ENCODE measurements around the gene PRC1. TPM values are rescaled to one million over a fixed set of nuclear protein-coding genes. Genes with fewer than 3 reads are reported as not detected.

Gene PRC1
- total RNA-seq, 2 donors from 2014 or later = 13.5 to 37.0 TPM

DNA sequence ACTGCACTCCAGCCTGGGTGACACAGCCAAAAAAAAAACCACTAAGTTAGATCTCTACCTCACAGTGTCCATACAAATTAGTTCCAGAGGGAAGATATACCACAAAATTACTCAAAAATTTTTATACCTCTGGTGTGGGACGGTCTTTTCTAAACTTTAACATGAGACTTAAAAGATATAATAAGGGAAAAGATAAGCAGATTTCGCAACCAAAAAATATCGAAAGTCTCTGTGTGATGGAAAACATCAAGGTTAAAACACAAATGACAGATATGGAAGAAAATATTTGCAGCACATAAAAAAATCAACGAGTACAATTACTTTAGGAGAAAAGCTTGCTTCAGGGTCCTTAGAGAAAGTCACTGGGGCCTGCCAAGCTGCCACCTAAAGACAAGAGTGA, 72.4 kb downstream of the PRC1 start:
- Histone ChIP-seq H3K36me3 (peaks cover 10 to 12% of the 10 kb centered on the region in 2 donors), H3K9me3 (no peaks in the 10 kb centered on the region), H3K4me3 (no peak overlapping the region), H3K4me1 (replicated peaks) (no peaks in the 10 kb centered on the region), H3K27me3 (replicated peaks; ENCODE audit: insufficient read depth) (no peaks in the 10 kb centered on the region), H3K27ac (no peak overlapping the region)
- intact Hi-C loops (cut with DNase I) = no loop called here
- 87% methylated on average over 4 of the region's 4 CpGs for WGBS
- TF ChIP-seq, protein P1, sequence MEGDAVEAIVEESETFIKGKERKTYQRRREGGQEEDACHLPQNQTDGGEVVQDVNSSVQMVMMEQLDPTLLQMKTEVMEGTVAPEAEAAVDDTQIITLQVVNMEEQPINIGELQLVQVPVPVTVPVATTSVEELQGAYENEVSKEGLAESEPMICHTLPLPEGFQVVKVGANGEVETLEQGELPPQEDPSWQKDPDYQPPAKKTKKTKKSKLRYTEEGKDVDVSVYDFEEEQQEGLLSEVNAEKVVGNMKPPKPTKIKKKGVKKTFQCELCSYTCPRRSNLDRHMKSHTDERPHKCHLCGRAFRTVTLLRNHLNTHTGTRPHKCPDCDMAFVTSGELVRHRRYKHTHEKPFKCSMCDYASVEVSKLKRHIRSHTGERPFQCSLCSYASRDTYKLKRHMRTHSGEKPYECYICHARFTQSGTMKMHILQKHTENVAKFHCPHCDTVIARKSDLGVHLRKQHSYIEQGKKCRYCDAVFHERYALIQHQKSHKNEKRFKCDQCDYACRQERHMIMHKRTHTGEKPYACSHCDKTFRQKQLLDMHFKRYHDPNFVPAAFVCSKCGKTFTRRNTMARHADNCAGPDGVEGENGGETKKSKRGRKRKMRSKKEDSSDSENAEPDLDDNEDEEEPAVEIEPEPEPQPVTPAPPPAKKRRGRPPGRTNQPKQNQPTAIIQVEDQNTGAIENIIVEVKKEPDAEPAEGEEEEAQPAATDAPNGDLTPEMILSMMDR (IDR thresholded peaks at IDR 0.05) = no peak
- TF ChIP-seq POLR2AphosphoS5 (IDR thresholded peaks at IDR 0.05) (no peak), POLR2A (IDR thresholded peaks at IDR 0.05) (no peak)
- no peak for DNase-seq (ENCODE audit: low spot score)

DNA sequence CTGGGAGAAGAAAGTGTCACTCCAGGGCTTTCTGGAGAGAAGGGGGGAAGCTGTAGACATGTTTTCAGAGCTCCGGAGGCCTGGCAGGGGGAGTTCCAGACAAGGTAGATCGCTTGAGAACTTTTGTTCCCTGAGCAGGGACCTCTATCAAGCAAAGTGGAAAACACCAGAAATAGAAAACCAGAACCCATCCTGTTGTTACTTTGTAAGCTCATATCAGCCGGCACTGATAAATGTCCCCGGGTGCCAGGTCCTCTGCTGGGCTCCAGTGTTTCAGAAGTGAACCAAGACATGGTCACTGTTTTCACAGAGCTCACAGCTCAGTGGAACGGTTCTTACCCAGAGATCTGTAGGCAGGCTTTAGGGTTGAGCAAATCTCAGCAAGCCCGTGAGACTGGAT, 75.5 kb downstream of the PRC1 start:
- no peaks in the 10 kb centered on the region for H3K4me1 ChIP-seq (replicated peaks)
- DNase-seq (ENCODE audit: low spot score) = no peak
- TF ChIP-seq POLR2A (IDR thresholded peaks at IDR 0.05) = no peak
- no peak for TF ChIP-seq POLR2AphosphoS5 (IDR thresholded peaks at IDR 0.05)
- TF ChIP-seq, protein P1 (IDR thresholded peaks at IDR 0.05) = no peak
- peaks cover 12 to 23% of the 10 kb centered on the region in 2 donors for H3K36me3 ChIP-seq
- 93% methylated on average over 6 of the region's 6 CpGs for WGBS
- no peak overlapping the region for H3K4me3 ChIP-seq
- no peaks in the 10 kb centered on the region for H3K27me3 ChIP-seq (replicated peaks; ENCODE audit: insufficient read depth)
- no peak overlapping the region for H3K27ac ChIP-seq
- no peaks in the 10 kb centered on the region for H3K9me3 ChIP-seq
- intact Hi-C loops (cut with DNase I) = no loop called here

DNA sequence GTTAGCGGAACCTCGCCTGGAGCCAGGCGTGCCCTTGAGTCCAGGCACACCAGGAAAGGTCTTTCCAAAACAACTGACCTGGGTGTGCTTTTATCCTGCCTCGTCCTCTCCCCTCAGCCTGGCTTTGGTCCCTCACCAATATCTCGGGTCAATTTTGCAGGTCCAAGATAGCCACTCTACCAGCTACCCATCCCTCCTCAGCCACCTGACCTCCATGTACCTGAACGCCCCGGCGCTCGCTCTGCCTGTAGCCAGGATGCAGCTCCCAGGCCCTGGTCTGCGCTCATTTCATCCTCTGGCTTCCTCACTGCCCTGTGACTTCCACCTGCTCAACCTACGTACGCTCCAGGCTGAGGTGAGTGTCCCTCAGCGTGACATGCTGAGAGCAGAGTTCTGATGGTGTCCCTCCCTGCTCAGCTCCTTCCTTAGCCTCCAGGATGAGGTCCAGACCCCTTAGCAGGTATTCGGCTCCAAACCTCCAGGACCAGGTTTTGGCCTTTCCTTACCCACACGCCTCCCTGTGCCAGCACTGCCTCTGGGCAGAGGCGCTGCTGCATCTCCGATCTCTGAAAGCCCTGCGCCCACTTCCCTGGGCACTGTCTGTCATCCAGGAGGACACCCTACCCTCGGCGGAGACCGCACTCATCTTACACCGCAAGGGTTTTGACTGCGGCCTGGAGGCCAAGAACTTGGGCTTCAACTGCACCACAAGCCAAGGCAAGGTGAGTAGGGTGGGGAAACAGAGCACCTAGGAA, 76.1 kb downstream of the PRC1 start:
- Histone ChIP-seq H3K27ac (no peak overlapping the region), H3K4me3 (no peak overlapping the region), H3K27me3 (replicated peaks; ENCODE audit: insufficient read depth) (no peaks in the 10 kb centered on the region), H3K4me1 (replicated peaks) (no peaks in the 10 kb centered on the region), H3K36me3 (peaks cover 12 to 29% of the 10 kb centered on the region in 2 donors), H3K9me3 (no peaks in the 10 kb centered on the region)
- intact Hi-C loops (cut with DNase I) = no loop called here
- no peak for DNase-seq (ENCODE audit: low spot score)
- TF ChIP-seq POLR2AphosphoS5 (IDR thresholded peaks at IDR 0.05) (no peak), POLR2A (IDR thresholded peaks at IDR 0.05) (no peak)
- TF ChIP-seq, protein P1 (IDR thresholded peaks at IDR 0.05) = no peak
- 92% methylated on average over 23 of the region's 23 CpGs for WGBS

DNA sequence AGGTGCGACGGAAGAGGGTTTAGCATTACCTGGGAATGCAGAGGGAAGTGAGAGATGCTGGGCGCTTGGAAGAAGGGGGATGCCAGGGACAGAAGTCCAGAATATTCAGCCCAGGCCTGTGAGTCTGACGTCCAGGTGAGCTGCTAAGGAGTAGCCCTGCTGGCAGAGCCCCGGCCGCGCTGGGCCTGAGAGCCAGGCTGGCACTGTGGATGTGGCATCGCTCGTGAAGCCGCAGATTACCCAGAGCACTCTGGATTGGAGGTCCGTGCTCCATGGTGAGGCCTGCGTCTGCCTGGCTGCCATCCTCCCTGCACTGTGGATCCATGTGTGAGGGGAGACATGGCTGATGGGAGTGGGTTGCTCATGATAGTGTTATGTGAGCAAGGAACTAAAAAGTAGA, 76.8 kb downstream of the PRC1 start:
- Histone ChIP-seq H3K27me3 (replicated peaks; ENCODE audit: insufficient read depth) (no peaks in the 10 kb centered on the region), H3K36me3 (peaks cover 17 to 36% of the 10 kb centered on the region in 2 donors), H3K9me3 (no peaks in the 10 kb centered on the region), H3K4me3 (no peak overlapping the region), H3K4me1 (replicated peaks) (no peaks in the 10 kb centered on the region), H3K27ac (no peak overlapping the region)
- TF ChIP-seq, protein P1 (IDR thresholded peaks at IDR 0.05) = no peak
- TF ChIP-seq POLR2AphosphoS5 (IDR thresholded peaks at IDR 0.05) (no peak), POLR2A (IDR thresholded peaks at IDR 0.05) (no peak)
- intact Hi-C loops (cut with DNase I) = no loop called here
- DNase-seq (ENCODE audit: low spot score) = no peak
- 92% methylated on average over 12 of the region's 12 CpGs for WGBS

DNA sequence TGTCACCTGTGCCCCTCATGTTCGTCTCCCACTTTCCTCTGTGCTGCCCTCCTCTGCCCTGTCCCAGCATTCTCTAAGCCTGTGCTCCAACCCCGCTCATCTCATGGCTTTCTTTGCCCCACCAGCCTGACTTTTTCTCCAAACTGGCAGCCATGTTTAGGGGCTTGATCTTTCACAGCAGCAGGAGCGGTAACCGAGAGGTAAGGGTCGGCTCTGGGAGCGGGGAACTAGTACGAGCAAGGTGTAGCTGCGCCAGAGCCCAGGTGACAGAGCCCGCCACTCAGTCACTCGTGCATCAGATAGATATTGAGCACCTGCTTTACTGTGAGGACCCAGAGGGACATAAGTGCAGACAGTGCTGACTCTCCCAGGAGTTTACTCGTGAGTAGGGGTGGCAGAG, 77.9 kb downstream of the PRC1 start:
- intact Hi-C loops (cut with DNase I) = no loop called here
- WGBS = 86% methylated on average over 11 of the region's 11 CpGs
- Histone ChIP-seq H3K9me3 (no peaks in the 10 kb centered on the region), H3K4me1 (replicated peaks) (no peaks in the 10 kb centered on the region), H3K36me3 (peaks cover 24 to 47% of the 10 kb centered on the region in 2 donors), H3K27ac (no peak overlapping the region), H3K4me3 (no peak overlapping the region), H3K27me3 (replicated peaks; ENCODE audit: insufficient read depth) (no peaks in the 10 kb centered on the region)
- no peak for DNase-seq (ENCODE audit: low spot score)
- TF ChIP-seq POLR2A (IDR thresholded peaks at IDR 0.05) (no peak), POLR2AphosphoS5 (IDR thresholded peaks at IDR 0.05) (no peak)
- TF ChIP-seq, protein P1 (IDR thresholded peaks at IDR 0.05) = no peak

All from prostate gland (tissue), 2 donors.